Subcutaneous adipose tissue (tissue), 4 donors: ENCODE data around the gene ORAI3. TPM values are rescaled to one million over a fixed set of nuclear protein-coding genes. Genes with fewer than 3 reads are reported as not detected.

Source experiments
- CTCF ChIP-seq: fragments of 450-650 bp; IDR thresholded peaks from one replicate; pipeline ENCODE4 v1.5.1; 2016; ENCODE audit warnings: low read depth, mild to moderate bottlenecking, control low read depth, antibody characterized with exemption, moderate library complexity
- total RNA-seq, 4 donors: library from RNA; depleted of rRNA; stranded (reverse); fragments of >200 nt; gene quantifications; one replicate each; pipeline ENCODE4 v1.1.0, GENCODE V29; 2016

Gene ORAI3
- total RNA-seq, 4 donors from 2014 or later: 13.4 to 41.1 (median 36.3) TPM

GRCh38 chr16:30958175-30959079, 9.6 kb downstream of the ORAI3 start:
- TF ChIP-seq CTCF: no peak

- TF ChIP-seq CTCF: no peak
Observed at GRCh38 chr16:30961384-30961783, 12.5 kb downstream of the ORAI3 start.

- no peak for TF ChIP-seq CTCF
Observed at GRCh38 chr16:30963925-30964511, 15.2 kb downstream of the ORAI3 start.

GRCh38 chr16:30964574-30965226, 15.8 kb downstream of the ORAI3 start:
- no peak for TF ChIP-seq CTCF

- TF ChIP-seq CTCF: no peak
Observed at GRCh38 chr16:30965436-30965835, 16.6 kb downstream of the ORAI3 start.

GRCh38 chr16:30966033-30966619, 17.3 kb downstream of the ORAI3 start:
- TF ChIP-seq CTCF: no peak

GRCh38 chr16:30967795-30968194, 18.9 kb downstream of the ORAI3 start:
- no peak for TF ChIP-seq CTCF
